Smooth muscle cell of the brain vasculature (primary cell): Measurements from ENCODE around the gene HOXD8.
A peak's percentile ranks its signal among the peaks of the same experiment; 100 is the strongest.

ENCODE experiments used
- DNase-seq: peaks from one replicate; pipeline ENCODE4 v3.0.0-alpha.2; 2012; ENCODE audit warnings: low read depth, low spot score

The HOXD8 gene

DNA sequence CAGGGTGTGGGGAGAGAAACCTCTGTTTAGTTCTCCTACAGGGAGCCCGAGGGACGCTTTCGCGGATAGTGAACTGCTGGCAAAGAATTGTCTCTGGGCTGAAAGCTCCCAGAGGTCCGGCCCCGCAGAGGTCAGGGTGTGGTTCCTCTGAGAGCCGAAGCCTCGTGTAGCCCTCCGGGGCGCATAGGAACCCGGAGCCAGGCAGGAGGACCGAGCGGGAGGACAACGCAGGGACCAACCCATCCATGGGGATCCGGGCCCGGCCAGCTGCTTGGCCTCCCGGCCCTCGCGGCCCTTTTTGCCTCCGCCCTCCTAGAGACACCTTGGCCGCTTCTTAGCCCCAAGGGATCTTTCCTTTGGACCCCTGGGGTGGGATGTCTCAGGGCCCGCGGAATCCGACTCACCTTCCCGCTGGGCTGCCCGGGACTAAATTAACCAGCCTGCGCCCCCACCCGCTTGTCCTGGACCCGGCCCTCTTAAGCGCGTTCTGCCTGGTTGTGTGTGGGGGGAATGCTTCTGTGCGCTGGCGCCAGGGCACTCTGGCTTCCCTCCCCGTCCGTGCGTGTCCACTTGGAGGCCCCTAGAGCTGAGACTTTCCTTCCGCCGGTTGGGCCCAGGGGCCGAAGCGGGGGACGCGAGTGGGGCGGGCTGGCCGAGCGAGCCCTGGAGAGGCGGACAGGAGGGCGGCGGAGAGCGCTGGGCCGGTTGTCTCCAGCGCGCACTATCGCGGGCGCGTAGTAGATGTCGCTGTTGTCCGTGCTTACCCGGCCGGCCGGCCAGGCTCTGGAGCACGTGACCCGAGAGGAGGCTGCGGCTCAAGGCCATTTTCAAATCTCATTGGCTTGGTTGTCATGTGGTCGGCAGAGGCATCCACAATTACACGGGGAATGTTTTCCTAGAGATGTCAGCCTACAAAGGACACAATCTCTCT, 13.4 kb upstream of the HOXD8 start, which contains the start of gene HOXD10:
Gene HOXD10 (plus strand): TSS at position 896 of the 931 bp plus-strand sequence. CDS start 56 bp downstream, outside the sequence.
- DNase-seq, result no peak

DNA sequence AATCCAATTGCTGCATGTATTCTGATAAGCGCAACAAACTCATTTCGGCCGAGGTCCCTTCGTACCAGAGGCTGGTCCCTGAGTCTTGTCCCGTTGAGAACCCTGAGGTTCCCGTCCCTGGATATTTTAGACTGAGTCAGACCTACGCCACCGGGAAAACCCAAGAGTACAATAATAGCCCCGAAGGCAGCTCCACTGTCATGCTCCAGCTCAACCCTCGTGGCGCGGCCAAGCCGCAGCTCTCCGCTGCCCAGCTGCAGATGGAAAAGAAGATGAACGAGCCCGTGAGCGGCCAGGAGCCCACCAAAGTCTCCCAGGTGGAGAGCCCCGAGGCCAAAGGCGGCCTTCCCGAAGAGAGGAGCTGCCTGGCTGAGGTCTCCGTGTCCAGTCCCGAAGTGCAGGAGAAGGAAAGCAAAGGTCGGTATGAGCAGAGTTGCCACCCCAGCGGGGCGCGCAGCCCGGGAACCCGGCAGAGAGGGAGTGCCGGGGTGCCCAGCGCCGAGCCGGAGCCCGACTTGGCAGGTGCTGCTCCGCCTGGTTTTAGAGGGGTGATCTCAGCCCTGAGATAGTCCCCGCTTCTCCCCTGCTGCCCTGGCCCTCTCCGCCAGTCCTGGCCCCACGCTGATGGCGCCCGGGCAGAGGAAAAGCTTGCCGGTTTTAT, 12.2 kb upstream of the HOXD8 start:
- DNase-seq, result no peak

GRCh38 chr2:176117823-176118371, 11.6 kb upstream of the HOXD8 start:
- no peak for DNase-seq

DNA sequence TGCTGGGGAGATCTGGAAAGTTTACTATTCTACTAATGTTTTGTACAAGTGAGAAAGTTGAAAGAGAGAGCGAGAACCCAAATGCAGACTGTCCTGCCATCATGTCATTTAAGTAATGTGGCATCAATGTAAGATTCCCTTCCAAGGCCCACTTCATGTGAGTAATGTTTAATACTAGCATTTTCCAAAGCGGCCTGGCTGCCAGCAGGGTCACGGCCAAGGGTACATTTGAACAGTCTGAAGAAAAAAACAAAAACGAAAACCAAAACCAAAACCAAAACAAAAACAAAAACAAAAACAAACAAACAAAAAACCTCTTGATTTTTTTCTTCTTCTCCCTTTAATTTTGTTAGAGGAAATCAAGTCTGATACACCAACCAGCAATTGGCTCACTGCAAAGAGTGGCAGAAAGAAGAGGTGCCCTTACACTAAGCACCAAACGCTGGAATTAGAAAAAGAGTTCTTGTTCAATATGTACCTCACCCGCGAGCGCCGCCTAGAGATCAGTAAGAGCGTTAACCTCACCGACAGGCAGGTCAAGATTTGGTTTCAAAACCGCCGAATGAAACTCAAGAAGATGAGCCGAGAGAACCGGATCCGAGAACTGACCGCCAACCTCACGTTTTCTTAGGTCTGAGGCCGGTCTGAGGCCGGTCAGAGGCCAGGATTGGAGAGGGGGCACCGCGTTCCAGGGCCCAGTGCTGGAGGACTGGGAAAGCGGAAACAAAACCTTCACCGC, 10.7 kb upstream of the HOXD8 start:
- no peak for DNase-seq

GRCh38 chr2:176120364-176121189, 8.9 kb upstream of the HOXD8 start:
- no peak for DNase-seq

GRCh38 chr2:176121190-176122051, 8.1 kb upstream of the HOXD8 start:
- DNase-seq, result no peak

- DNase-seq, result no peak
These were observed 7.3 kb upstream of the HOXD8 start for GRCh38 chr2:176122052-176122682.

DNA sequence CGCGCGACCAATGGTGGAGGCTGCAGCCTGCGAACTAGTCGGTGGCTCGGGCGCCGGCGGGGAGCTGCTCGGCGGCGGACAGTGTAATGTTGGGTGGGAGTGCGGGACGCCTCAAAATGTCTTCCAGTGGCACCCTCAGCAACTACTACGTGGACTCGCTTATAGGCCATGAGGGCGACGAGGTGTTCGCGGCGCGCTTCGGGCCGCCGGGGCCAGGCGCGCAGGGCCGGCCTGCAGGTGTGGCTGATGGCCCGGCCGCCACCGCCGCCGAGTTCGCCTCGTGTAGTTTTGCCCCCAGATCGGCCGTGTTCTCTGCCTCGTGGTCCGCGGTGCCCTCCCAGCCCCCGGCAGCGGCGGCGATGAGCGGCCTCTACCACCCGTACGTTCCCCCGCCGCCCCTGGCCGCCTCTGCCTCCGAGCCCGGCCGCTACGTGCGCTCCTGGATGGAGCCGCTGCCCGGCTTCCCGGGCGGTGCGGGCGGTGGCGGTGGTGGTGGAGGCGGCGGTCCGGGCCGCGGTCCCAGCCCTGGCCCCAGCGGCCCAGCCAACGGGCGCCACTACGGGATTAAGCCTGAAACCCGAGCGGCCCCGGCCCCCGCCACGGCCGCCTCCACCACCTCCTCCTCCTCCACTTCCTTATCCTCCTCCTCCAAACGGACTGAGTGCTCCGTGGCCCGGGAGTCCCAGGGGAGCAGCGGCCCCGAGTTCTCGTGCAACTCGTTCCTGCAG, 6.7 kb upstream of the HOXD8 start, which contains the start of gene HOXD9:
Gene HOXD9 (plus strand): TSS at position 37 of the 728 bp plus-strand sequence. CDS start 50 bp downstream, at position 87.
- DNase-seq, result no peak

DNA sequence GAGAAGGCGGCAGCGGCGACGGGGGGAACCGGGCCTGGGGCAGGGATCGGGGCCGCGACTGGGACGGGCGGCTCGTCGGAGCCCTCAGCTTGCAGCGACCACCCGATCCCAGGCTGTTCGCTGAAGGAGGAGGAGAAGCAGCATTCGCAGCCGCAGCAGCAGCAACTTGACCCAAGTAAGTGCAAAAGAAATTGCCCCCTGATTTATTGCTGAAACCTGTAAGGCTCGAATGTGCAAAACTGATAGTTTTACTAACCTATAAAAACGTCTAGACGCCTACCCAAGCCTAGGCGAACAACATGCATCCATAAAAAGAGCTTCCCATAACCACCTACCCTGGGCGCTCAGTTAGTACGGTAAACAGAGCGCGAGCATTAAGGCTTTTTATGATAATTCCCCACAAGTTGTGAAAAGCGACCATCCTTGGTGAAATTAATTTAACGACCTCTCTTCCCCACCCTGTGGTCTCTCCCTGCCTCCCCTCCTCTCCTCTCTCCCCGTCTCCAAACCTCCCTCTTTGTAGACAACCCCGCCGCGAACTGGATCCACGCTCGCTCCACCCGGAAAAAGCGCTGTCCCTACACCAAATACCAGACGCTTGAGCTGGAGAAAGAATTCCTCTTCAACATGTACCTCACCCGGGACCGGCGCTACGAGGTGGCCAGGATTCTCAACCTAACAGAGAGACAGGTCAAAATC, 5.9 kb upstream of the HOXD8 start:
- no peak for DNase-seq

GRCh38 chr2:176124110-176124946, 5.2 kb upstream of the HOXD8 start:
- DNase-seq, result no peak

- no peak for DNase-seq
These were observed 4.3 kb upstream of the HOXD8 start for GRCh38 chr2:176124947-176125771.

DNA sequence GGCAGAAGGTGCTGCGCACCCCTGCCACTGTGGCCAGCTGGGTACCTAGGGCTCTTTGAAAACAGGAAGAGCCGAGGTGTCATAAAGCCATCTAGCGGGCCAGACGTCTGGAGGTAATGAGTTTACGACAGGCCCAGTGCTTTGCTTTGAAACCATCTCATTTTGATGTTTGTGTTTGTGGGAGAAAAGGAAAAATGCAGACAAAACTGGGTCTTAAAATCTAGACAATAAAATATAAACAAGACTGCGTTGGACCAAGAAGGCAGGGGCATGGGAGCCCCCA, 3.8 kb upstream of the HOXD8 start:
- DNase-seq, result no peak

GRCh38 chr2:176126929-176127773, 2.4 kb upstream of the HOXD8 start:
- DNase-seq, result peak; percentile 36

DNA sequence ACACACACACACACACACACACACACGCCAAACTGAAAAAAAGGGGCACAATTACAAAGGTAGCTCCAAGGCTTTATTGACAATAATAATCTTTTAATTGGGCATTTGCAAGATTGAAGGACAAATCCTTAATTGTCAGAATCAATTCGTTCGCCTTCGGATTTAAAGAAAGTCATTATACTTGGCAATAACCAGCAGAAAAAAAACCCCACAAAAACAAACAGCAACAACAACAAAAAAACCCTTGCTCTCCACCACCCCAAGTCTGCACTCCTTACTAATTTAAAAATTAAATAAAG, 1.8 kb upstream of the HOXD8 start:
- no peak for DNase-seq

GRCh38 chr2:176128172-176128981, 1.1 kb upstream of the HOXD8 start:
- no peak for DNase-seq
